LNCAP (cell line): Measurements from ENCODE around the gene GPC5.

Experiments used
- TF ChIP-seq, protein P1 (sequence below): fragments of 450-650 bp; IDR thresholded peaks from 2 replicates; pipeline ENCODE4 v1.5.1; 2017; ENCODE audit warnings: mild to moderate bottlenecking

GPC5 gene

GRCh38 chr13:92553470-92554114, 1155.2 kb downstream of the GPC5 start:
- TF ChIP-seq, protein P1, sequence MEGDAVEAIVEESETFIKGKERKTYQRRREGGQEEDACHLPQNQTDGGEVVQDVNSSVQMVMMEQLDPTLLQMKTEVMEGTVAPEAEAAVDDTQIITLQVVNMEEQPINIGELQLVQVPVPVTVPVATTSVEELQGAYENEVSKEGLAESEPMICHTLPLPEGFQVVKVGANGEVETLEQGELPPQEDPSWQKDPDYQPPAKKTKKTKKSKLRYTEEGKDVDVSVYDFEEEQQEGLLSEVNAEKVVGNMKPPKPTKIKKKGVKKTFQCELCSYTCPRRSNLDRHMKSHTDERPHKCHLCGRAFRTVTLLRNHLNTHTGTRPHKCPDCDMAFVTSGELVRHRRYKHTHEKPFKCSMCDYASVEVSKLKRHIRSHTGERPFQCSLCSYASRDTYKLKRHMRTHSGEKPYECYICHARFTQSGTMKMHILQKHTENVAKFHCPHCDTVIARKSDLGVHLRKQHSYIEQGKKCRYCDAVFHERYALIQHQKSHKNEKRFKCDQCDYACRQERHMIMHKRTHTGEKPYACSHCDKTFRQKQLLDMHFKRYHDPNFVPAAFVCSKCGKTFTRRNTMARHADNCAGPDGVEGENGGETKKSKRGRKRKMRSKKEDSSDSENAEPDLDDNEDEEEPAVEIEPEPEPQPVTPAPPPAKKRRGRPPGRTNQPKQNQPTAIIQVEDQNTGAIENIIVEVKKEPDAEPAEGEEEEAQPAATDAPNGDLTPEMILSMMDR = no peak

GRCh38 chr13:92560883-92561282, 1162.5 kb downstream of the GPC5 start:
- TF ChIP-seq, protein P1 = no peak

- TF ChIP-seq, protein P1 = no peak
These were observed 1166.5 kb downstream of the GPC5 start for GRCh38 chr13:92564942-92565341.

DNA sequence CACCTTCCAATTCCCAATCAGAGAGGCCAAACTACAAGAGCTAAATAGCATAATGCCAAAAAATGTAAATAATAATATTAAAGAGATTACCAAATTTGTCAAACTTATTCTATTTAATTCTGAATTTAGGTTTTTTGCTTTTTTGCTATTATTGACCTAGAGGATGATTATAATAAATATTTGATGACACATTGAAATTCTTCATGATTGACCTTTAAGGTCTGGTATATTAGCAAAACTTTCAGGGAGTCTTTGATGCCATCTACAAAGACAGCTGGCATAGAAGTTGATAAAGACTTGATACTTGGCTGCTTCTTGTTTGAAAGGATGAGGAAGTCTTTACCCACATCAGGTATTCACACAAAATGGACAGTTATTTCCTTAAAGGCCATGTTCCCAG, 1168.3 kb downstream of the GPC5 start:
- TF ChIP-seq, protein P1 = no peak

DNA sequence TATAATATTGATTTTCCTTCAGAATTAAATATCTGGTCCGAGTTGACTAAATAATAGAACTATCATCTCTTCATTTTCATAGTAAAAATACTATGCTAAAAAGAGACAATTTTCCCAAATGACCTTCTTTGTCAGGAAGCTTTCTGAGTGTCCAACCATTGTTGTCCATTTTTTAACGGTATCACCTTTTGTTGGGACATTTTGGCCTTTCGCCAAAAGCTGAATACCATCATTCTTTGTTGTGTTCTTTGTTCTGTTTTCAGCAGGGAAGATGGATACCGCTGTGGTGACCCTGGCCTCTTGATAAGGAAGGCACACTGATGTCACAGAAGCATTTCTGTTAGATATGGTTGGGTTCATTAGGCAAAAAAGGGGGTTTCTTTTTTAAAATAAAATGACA, 1173.8 kb downstream of the GPC5 start:
- TF ChIP-seq, protein P1 = no peak

DNA sequence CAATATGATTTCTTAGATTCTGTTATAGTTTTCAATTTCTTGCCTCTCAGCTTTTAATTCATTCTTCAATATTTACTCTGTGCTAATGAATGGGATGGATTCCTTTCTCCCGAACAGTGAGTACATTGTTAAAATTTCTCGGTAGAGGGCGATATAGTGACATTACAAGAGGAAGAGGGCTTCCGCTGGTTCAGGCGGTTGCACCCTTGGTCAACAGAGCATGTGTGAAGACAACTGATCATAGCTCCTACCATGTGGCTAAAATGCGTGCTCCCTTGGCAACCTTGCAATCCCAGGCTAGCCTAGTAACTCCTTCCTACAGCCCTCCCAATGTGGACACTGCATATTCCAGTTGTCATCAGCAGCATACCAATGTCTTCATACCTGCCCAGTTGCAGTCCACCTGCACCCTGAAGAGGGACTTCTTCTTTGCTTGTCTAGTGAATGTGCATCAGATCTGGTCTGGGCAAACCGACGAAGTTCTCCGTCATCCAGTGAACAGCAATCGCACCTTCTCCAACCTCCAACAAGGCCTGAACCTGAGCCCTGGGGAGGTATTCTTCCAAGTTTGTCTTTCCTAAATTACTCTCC, 1175.1 kb downstream of the GPC5 start:
- TF ChIP-seq, protein P1 = peak; percentile 40; the same call in 1 of the 2 replicates

- TF ChIP-seq, protein P1 = no peak
These were observed 1176.1 kb downstream of the GPC5 start for GRCh38 chr13:92574499-92574898.

DNA sequence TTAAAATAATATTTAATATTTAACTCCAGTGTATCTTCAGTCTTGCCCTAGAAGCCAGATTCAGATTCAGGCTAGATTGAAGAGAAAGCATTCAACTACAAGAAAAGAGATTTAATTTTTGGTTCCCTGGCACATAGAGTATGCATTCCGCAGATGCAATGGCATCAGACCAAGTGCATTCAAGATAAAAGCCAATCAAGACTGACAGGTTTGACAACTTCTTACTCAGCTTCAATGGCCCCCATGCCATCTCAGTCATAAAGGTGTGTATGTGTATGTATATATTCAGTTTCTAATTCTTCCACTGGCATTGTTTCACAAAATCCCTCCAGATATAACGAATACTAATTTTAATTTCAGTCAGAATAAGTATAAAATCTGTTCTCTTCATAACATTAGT, 1177.4 kb downstream of the GPC5 start:
- TF ChIP-seq, protein P1 = no peak
